ENCODE measurements around the gene STAT1.
A peak's percentile ranks its signal among the peaks of the same experiment; 100 is the strongest.

Gene STAT1

GRCh38 chr2:191013932-191014652 lies at the start of gene STAT1:
STAT1 (minus strand) TSS chr2:191014171; CDS start chr2:191010003, 4,168 bp downstream.
- peak; percentile 89 to 94 (median 94) for DNase-seq (ENCODE audit: low read depth in 3 of 3)

GRCh38 chr2:191063584-191063983 lies 49.6 kb upstream of the STAT1 start:
- DNase-seq (ENCODE audit: low read depth in 3 of 3): no peak

GRCh38 chr2:191061381-191061980 lies 47.5 kb upstream of the STAT1 start:
- DNase-seq (ENCODE audit: low read depth in 3 of 3): no peak

- no peak for DNase-seq (ENCODE audit: low read depth in 3 of 3)
Measured at GRCh38 chr2:191059308-191059707, 45.3 kb upstream of the STAT1 start.

- DNase-seq (ENCODE audit: low read depth in 3 of 3): no peak
Measured at GRCh38 chr2:191056228-191056627, 42.3 kb upstream of the STAT1 start.

- DNase-seq (ENCODE audit: low read depth in 3 of 3): no peak
Measured at GRCh38 chr2:191053256-191053655, 39.3 kb upstream of the STAT1 start.

- no peak for DNase-seq (ENCODE audit: low read depth in 3 of 3)
Measured at GRCh38 chr2:191051825-191052778, 38.1 kb upstream of the STAT1 start.

- no peak for DNase-seq (ENCODE audit: low read depth in 3 of 3)
Measured at GRCh38 chr2:191051177-191051576, 37.2 kb upstream of the STAT1 start.

GRCh38 chr2:191050640-191050987 lies 36.6 kb upstream of the STAT1 start:
- DNase-seq (ENCODE audit: low read depth in 3 of 3): no peak

- no peak for DNase-seq (ENCODE audit: low read depth in 3 of 3)
Measured at GRCh38 chr2:191049728-191050639, 36.0 kb upstream of the STAT1 start.

- DNase-seq (ENCODE audit: low read depth in 3 of 3): no peak
Measured at GRCh38 chr2:191048073-191048472, 34.1 kb upstream of the STAT1 start.

GRCh38 chr2:191045141-191045540 lies 31.2 kb upstream of the STAT1 start:
- no peak for DNase-seq (ENCODE audit: low read depth in 3 of 3)

GRCh38 chr2:191043438-191043837 lies 29.5 kb upstream of the STAT1 start:
- no peak for DNase-seq (ENCODE audit: low read depth in 3 of 3)

GRCh38 chr2:191041418-191042161 lies 27.6 kb upstream of the STAT1 start:
- no peak for DNase-seq (ENCODE audit: low read depth in 3 of 3)

GRCh38 chr2:191039616-191040015 lies 25.6 kb upstream of the STAT1 start:
- no peak for DNase-seq (ENCODE audit: low read depth in 3 of 3)

- DNase-seq (ENCODE audit: low read depth in 3 of 3): no peak
Measured at GRCh38 chr2:191038741-191039140, 24.8 kb upstream of the STAT1 start.

- no peak for DNase-seq (ENCODE audit: low read depth in 3 of 3)
Measured at GRCh38 chr2:191038241-191038725, 24.3 kb upstream of the STAT1 start.

- no peak for DNase-seq (ENCODE audit: low read depth in 3 of 3)
Measured at GRCh38 chr2:191037351-191037750, 23.4 kb upstream of the STAT1 start.

GRCh38 chr2:191036363-191036762 lies 22.4 kb upstream of the STAT1 start:
- DNase-seq (ENCODE audit: low read depth in 3 of 3): no peak

- DNase-seq (ENCODE audit: low read depth in 3 of 3): no peak
Measured at GRCh38 chr2:191032588-191033429, 18.8 kb upstream of the STAT1 start.

Data from stimulated activated CD4-positive, alpha-beta T cell treated with anti-CD3 and anti-CD28 coated beads, TNF-alpha, amount 100 ng/mL, for 48 hours (primary cell).